ENCODE data around the gene PPFIBP2. TPM values are rescaled to one million over a fixed set of nuclear protein-coding genes. Genes with fewer than 3 reads are reported as not detected.

PPFIBP2 gene
- total RNA-seq, 4 donors from 2014 or later, result 28.1 to 61.1 (median 49.4) TPM

DNA sequence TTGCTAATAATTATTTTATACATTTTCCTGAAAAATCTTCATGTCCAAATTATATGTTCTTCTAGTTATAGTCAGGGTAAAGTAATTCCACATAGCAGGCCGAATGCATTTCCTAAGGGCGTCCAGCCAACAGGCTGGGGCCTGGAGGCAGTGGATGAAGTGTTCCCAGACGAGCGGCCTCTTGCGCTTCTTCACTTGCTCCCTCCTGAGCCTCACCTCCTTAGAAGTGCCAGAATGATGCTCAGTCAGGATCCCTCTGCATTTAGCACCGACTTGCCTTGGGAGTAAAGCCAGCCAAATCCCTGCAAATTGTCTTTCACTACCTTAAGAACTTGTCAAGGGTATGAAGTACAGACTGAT, 27.0 kb upstream of the PPFIBP2 start:
- TF ChIP-seq, protein P1, sequence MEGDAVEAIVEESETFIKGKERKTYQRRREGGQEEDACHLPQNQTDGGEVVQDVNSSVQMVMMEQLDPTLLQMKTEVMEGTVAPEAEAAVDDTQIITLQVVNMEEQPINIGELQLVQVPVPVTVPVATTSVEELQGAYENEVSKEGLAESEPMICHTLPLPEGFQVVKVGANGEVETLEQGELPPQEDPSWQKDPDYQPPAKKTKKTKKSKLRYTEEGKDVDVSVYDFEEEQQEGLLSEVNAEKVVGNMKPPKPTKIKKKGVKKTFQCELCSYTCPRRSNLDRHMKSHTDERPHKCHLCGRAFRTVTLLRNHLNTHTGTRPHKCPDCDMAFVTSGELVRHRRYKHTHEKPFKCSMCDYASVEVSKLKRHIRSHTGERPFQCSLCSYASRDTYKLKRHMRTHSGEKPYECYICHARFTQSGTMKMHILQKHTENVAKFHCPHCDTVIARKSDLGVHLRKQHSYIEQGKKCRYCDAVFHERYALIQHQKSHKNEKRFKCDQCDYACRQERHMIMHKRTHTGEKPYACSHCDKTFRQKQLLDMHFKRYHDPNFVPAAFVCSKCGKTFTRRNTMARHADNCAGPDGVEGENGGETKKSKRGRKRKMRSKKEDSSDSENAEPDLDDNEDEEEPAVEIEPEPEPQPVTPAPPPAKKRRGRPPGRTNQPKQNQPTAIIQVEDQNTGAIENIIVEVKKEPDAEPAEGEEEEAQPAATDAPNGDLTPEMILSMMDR (IDR thresholded peaks at IDR 0.05), result no peak
- TF ChIP-seq POLR2A (IDR thresholded peaks at IDR 0.05), result no peak
- no peak overlapping the region for H3K27ac ChIP-seq
- H3K4me1 ChIP-seq, result no peaks in the 10 kb centered on the region
- intact Hi-C loops (cut with DNase I), result no loop called here
- no peaks in the 10 kb centered on the region for H3K36me3 ChIP-seq
- H3K4me3 ChIP-seq, result peak overlapping the region in 3 of 4 donors; percentile 26 to 57 (median 35)
- no peaks in the 10 kb centered on the region for H3K27me3 ChIP-seq
- no peak for DNase-seq
- no peaks in the 10 kb centered on the region for H3K9me3 ChIP-seq
- WGBS, 2 donors, result 32 to 41% methylated on average over 6 of the region's 6 CpGs

DNA sequence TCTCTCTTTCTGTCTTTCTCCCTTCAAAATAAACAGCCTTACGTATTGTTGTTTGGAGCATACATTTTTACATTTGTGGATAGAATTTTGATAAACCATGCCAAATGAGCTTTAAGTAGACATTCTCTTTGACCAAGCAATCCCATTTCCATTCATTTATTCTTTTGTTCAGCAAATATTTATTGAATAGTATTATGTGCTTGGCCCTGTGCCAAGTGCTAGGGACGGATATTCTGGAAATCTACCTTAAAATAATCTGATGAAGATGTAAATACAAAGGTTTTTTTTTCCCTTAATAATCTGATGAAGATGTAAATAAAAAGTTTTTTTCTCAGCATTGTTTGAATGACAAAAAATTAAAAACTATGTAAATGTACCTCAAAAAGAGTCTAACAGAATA, 26.4 kb upstream of the PPFIBP2 start:
- no peaks in the 10 kb centered on the region for H3K36me3 ChIP-seq
- no peak overlapping the region for H3K27ac ChIP-seq
- peak overlapping the region in 2 of 4 donors; percentile 35 to 57 for H3K4me3 ChIP-seq
- H3K27me3 ChIP-seq, result no peaks in the 10 kb centered on the region
- 42 to 53% methylated on average over 2 of the region's 2 CpGs for WGBS, 2 donors
- TF ChIP-seq, protein P1 (IDR thresholded peaks at IDR 0.05), result no peak
- no peak for TF ChIP-seq POLR2A (IDR thresholded peaks at IDR 0.05)
- H3K9me3 ChIP-seq, result no peaks in the 10 kb centered on the region
- no peaks in the 10 kb centered on the region for H3K4me1 ChIP-seq
- no peak for DNase-seq
- intact Hi-C loops (cut with DNase I), result no loop called here

DNA sequence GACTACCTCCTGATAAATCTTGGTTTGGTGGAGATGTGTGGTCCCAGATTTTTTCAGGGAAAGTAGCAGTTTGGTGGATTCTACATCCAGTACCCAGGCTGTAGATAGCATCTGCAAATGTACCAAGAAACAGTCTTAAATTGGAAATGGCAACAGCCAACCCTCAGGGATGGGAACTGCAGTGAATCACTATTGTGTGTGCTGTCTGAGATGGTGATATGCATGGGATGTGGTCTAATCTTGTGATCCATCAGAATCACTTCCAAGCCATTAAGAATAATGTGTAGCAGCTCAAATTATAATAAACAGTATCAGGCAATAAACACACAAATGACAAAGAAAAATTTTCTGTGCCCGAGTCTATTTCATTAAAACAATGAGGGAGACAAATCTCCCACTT, 25.1 kb upstream of the PPFIBP2 start:
- no peak overlapping the region for H3K4me3 ChIP-seq
- H3K27ac ChIP-seq, result no peak overlapping the region
- no peaks in the 10 kb centered on the region for H3K36me3 ChIP-seq
- TF ChIP-seq, protein P1 (IDR thresholded peaks at IDR 0.05), result no peak
- TF ChIP-seq POLR2A (IDR thresholded peaks at IDR 0.05), result no peak
- H3K27me3 ChIP-seq, result no peaks in the 10 kb centered on the region
- peaks cover 0 to 4% (median 0%) of the 10 kb centered on the region in 3 donors for H3K4me1 ChIP-seq
- 83 to 86% methylated on average over 1 of the region's 1 CpG for WGBS, 2 donors
- H3K9me3 ChIP-seq, result no peaks in the 10 kb centered on the region
- intact Hi-C loops (cut with DNase I), result no loop called here
- no peak for DNase-seq

DNA sequence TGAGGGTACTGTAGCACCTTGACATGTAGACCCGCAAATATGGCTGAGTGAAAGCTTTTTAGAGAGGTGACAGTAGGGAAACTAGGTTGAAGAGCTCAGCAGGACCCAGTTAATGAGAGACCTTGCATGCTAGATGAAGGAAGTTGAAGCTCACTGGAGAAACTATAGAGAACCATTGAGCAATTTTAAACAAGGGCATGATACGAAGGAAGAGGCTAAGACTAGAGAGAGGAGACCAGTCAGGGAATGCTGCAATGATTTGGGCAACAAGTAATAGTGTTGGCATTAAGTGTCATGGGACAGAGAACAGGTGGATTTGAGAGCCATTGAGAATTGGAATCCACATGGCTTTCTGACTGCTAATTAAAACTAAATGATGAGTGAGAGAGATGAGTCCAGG, 24.4 kb upstream of the PPFIBP2 start:
- no peak overlapping the region for H3K27ac ChIP-seq
- 84 to 93% methylated on average over 2 of the region's 2 CpGs for WGBS, 2 donors
- intact Hi-C loops (cut with DNase I), result no loop called here
- no peaks in the 10 kb centered on the region for H3K9me3 ChIP-seq
- TF ChIP-seq POLR2A (IDR thresholded peaks at IDR 0.05), result no peak
- TF ChIP-seq, protein P1 (IDR thresholded peaks at IDR 0.05), result no peak
- no peak overlapping the region for H3K4me3 ChIP-seq
- no peak for DNase-seq
- H3K4me1 ChIP-seq, result peaks cover 2 to 11% (median 2%) of the 10 kb centered on the region in 3 donors
- H3K36me3 ChIP-seq, result no peaks in the 10 kb centered on the region
- no peaks in the 10 kb centered on the region for H3K27me3 ChIP-seq

DNA sequence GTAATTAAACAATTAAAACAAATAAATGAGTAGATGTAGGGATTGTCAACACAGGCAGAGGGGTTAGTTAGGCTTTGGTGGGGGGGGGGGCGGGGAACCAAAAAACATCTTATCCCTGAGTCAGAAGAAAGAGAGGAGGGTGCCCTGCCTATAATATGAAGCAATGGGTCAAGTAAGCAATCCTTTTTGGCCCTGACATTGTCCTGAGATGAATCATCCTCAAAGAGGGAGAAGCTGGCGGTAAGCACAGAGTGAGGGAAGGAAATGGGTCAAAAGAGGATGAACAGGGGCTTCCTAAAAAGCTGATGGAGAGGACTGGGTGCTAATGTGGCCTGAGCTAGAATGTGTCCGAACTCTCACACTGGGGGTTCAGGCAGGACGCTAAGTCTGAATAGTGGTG, 23.7 kb upstream of the PPFIBP2 start:
- no peaks in the 10 kb centered on the region for H3K27me3 ChIP-seq
- WGBS, 2 donors, result 82 to 86% methylated on average over 3 to 4 of the region's 4 CpGs
- no peaks in the 10 kb centered on the region for H3K36me3 ChIP-seq
- no peak for TF ChIP-seq POLR2A (IDR thresholded peaks at IDR 0.05)
- TF ChIP-seq, protein P1 (IDR thresholded peaks at IDR 0.05), result no peak
- DNase-seq, result no peak
- intact Hi-C loops (cut with DNase I), result no loop called here
- no peak overlapping the region for H3K4me3 ChIP-seq
- no peaks in the 10 kb centered on the region for H3K9me3 ChIP-seq
- H3K4me1 ChIP-seq, result peaks cover 6 to 18% (median 6%) of the 10 kb centered on the region in 3 donors
- peak overlapping the region in 1 of 4 donors; percentile 79 for H3K27ac ChIP-seq

All from esophagus squamous epithelium (tissue), 5 donors.